Measurements from ENCODE around the gene RPTOR.
A peak's percentile ranks its signal among the peaks of the same experiment; 100 is the strongest.

The RPTOR gene, protein sequence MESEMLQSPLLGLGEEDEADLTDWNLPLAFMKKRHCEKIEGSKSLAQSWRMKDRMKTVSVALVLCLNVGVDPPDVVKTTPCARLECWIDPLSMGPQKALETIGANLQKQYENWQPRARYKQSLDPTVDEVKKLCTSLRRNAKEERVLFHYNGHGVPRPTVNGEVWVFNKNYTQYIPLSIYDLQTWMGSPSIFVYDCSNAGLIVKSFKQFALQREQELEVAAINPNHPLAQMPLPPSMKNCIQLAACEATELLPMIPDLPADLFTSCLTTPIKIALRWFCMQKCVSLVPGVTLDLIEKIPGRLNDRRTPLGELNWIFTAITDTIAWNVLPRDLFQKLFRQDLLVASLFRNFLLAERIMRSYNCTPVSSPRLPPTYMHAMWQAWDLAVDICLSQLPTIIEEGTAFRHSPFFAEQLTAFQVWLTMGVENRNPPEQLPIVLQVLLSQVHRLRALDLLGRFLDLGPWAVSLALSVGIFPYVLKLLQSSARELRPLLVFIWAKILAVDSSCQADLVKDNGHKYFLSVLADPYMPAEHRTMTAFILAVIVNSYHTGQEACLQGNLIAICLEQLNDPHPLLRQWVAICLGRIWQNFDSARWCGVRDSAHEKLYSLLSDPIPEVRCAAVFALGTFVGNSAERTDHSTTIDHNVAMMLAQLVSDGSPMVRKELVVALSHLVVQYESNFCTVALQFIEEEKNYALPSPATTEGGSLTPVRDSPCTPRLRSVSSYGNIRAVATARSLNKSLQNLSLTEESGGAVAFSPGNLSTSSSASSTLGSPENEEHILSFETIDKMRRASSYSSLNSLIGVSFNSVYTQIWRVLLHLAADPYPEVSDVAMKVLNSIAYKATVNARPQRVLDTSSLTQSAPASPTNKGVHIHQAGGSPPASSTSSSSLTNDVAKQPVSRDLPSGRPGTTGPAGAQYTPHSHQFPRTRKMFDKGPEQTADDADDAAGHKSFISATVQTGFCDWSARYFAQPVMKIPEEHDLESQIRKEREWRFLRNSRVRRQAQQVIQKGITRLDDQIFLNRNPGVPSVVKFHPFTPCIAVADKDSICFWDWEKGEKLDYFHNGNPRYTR (N-terminal part only)

DNA sequence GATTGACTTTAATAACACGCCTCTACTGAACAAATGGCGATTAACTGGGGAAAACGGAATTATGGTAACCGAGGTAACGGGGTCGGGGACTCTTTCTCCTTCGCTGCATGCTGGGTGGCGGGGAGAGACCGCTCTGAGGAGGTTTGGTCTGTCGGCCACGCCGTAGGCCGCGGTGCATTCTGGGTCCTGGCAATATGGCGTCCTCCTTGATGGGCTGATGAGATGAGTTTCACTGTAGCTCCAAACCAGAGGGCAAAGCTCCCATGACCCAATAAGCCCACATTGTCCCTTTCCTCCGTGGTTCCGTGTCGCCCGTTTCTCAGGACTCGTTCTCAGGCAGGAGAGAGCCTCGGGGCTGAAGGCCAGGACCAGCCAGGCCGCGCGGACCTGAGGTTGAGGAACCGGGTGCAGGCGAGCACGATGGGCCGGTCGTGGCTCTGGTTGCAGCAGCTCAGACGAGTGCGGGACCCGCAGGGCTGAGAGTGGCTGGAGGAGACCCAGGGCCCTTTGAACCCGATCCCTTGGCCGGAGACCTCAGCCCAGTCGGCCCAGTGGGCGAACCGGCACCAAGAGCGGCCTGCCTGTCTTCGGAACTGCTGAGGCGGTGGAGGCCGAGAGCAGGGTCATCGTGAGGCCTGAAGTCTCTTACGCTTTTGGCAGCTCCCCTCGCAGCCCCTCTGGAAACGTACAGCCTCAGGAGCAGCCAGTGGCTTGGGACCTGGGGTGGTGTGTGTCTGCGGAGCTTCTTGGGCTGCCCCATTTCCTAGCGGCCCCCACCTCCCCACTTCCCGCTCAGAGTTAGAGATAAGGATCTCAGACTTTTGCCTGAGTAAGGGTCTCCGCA lies at the start of gene RPTOR:
Gene RPTOR, plus strand, starts transcription at position 184 of the 844 bp plus-strand sequence. CDS start 792 bp downstream, outside the sequence.
- DNase-seq (ENCODE audit: low read depth), result peak; percentile 92
- peak within 1 kb of the TSS; percentile 78 for H3K4me3 ChIP-seq (ENCODE audit: low read depth, low read length)
- TF ChIP-seq, protein P1, sequence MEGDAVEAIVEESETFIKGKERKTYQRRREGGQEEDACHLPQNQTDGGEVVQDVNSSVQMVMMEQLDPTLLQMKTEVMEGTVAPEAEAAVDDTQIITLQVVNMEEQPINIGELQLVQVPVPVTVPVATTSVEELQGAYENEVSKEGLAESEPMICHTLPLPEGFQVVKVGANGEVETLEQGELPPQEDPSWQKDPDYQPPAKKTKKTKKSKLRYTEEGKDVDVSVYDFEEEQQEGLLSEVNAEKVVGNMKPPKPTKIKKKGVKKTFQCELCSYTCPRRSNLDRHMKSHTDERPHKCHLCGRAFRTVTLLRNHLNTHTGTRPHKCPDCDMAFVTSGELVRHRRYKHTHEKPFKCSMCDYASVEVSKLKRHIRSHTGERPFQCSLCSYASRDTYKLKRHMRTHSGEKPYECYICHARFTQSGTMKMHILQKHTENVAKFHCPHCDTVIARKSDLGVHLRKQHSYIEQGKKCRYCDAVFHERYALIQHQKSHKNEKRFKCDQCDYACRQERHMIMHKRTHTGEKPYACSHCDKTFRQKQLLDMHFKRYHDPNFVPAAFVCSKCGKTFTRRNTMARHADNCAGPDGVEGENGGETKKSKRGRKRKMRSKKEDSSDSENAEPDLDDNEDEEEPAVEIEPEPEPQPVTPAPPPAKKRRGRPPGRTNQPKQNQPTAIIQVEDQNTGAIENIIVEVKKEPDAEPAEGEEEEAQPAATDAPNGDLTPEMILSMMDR (IDR thresholded peaks at IDR 0.05; ENCODE audit: insufficient read depth, low read depth, low read length, missing control alignments), result no peak

DNA sequence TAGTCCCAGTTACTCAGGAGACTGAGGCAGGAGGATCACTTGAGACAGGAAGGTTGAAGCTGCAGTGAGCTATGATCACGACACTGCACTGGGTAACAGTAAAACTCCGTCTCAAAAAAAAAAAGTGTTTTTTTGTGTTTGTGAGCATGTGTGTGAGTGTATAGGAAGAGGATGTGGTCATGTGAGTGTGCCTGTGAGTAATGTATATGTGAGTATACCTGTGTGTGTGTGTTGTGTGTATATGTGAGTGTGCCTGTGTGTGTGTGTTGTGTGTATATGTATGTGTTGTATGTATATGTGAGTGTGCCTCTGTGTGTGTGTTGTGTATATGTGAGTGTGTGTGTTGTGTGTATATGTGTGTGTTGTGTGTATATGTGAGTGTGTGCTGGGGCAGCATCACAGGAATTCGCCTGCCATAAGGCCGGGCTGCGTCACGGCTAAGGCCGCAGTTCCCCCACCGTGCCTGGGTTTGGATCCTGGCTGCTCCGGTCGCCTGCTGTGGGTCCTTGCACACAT lies 46.9 kb upstream of the RPTOR start:
- TF ChIP-seq, protein P1 (IDR thresholded peaks at IDR 0.05; ENCODE audit: insufficient read depth, low read depth, low read length, missing control alignments), result no peak
- no peak for DNase-seq (ENCODE audit: low read depth)
- no peak overlapping the region for H3K4me3 ChIP-seq (ENCODE audit: low read depth, low read length)

DNA sequence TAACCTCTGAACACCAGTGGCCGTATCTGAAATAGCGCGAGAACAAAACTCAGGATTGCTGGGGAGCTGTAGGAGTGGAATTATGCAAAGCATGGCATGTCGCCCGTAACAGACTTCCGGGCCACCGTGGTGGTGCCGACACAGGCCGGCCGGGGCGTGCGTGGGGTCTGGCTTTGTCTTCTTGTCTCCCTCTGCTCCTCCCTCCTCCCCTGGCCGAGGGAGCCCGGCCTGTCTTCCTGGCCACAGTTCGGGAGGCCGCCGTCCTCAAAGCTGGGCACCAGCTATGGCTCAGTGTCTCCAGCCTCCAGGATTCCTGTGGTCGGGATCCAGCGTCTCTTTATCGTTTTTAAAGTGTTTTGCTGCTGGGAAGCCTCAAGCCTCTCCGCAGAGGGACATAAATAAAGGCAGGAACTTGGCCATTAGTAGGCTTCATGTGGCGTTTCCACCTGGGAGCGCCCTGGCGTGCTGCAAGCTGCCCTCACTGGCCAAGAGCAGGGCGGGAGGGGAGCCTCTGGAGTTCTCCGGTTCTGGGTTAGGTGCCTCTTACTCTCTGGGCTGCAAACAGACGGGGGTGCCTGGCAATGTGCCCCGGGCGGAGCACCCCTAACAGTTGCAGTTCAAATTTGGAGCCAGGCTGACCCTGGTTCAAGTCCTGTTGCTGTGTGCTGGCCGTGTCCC lies 46.3 kb upstream of the RPTOR start:
- TF ChIP-seq, protein P1 (IDR thresholded peaks at IDR 0.05; ENCODE audit: insufficient read depth, low read depth, low read length, missing control alignments), result no peak
- no peak overlapping the region for H3K4me3 ChIP-seq (ENCODE audit: low read depth, low read length)
- DNase-seq (ENCODE audit: low read depth), result no peak

DNA sequence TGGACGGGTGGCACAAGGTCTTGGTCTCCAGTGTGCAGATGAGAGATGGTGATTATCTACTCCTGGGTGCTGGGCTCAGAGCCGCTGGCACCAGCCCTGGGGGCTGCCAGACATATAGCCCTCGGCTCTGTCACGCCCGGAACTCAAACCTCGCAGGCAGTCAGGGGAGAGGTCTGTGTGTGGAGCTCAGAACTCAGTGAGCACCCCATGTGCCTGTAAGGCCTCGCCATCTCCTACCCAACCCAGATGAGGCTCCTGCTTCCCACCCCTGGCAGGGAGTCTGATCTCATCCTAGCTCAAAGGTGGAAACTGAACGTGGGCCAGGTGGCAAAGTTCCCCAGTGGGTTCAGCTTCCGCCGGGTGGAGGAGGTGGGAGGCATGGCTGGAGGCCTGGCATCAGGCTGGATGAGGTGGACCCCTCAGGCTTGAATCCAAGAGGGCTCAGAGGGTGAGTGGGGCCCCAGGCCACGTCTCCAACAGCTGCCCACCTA lies 45.7 kb upstream of the RPTOR start:
- no peak for DNase-seq (ENCODE audit: low read depth)
- TF ChIP-seq, protein P1 (IDR thresholded peaks at IDR 0.05; ENCODE audit: insufficient read depth, low read depth, low read length, missing control alignments), result no peak
- no peak overlapping the region for H3K4me3 ChIP-seq (ENCODE audit: low read depth, low read length)

DNA sequence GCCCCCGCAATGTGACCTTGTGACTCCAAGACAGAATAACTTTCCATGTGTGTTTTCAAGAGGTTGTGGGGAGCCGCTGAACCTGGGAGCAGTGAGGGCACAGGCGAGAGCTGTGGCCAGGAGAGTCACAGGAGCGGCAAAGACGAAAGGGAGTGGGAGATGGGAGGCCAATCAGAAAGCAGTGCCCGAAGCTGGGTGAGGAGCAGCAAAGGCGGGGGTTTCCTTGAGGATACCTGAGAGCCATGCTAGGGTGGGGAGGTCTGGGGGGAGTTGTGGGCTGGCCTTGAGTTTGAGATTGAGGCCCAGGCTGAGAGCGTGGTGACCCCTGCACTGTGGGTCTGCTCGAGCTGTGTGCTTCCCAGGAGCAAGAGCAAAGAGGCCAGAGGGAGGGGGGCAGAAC lies 45.1 kb upstream of the RPTOR start:
- DNase-seq (ENCODE audit: low read depth), result no peak
- TF ChIP-seq, protein P1 (IDR thresholded peaks at IDR 0.05; ENCODE audit: insufficient read depth, low read depth, low read length, missing control alignments), result no peak
- no peak overlapping the region for H3K4me3 ChIP-seq (ENCODE audit: low read depth, low read length)
